Right ventricle myocardium inferior (tissue), 1 donor: Measurements from ENCODE around the gene SFSWAP. TPM values are rescaled to one million over a fixed set of nuclear protein-coding genes. Genes with fewer than 3 reads are reported as not detected.
"Not testable (repeated sequence)": the region's sequence is repeated elsewhere in the genome, so short reads cannot be mapped to it uniquely, and the experiment has no call there.

Experiments used
- ATAC-seq: fragments of 200-7000 bp; cut with Tn5 transposase; one replicate; pipeline ENCODE4 v1.9.1; 2020; ENCODE audit warnings: mild to moderate bottlenecking, moderate library complexity
- DNase-seq: peaks from one replicate; pipeline ENCODE4 v3.0.0; 2021; ENCODE audit errors: missing footprints
- intact Hi-C: fragments of 100-400 bp; cut with DNase I; formaldehyde crosslinking; loops from one replicate; pipeline ENCODE4 v1.11.0; 2022
- total RNA-seq: library from RNA; stranded (reverse); fragmentation: NEBNext Ultra II Directional; extraction: Animal tissue kit (Norgen Biotek cat#: 25700); gene quantifications from one replicate; pipeline ENCODE4 v1.2.1, GENCODE V29; 2021
- donor health status: DM: no; HTN: yes; CAD: no; lungs with severe emphysema.

Gene SFSWAP
- total RNA-seq, 1 donor from 2014 or later = 19.4 TPM

GRCh38 chr12:131794573-131794972, 83.7 kb downstream of the SFSWAP start:
- no peak for DNase-seq
- intact Hi-C loops = no loop called here
- no peak for ATAC-seq

GRCh38 chr12:131795064-131795463, 84.2 kb downstream of the SFSWAP start:
- ATAC-seq = no peak
- intact Hi-C loops = no loop called here
- no peak for DNase-seq

- DNase-seq (no peak), ATAC-seq (no peak)
- intact Hi-C loops = no loop called here
These were observed 85.0 kb downstream of the SFSWAP start for GRCh38 chr12:131795690-131796410.

GRCh38 chr12:131796411-131796736, 85.5 kb downstream of the SFSWAP start:
- ATAC-seq (no peak), DNase-seq (no peak)
- intact Hi-C loops = no loop called here

GRCh38 chr12:131796754-131797587, 86.1 kb downstream of the SFSWAP start:
- ATAC-seq (no peak), DNase-seq (no peak)
- intact Hi-C loops = no loop called here

- no peak for DNase-seq
- ATAC-seq = no peak
- intact Hi-C loops = no loop called here
These were observed 86.7 kb downstream of the SFSWAP start for GRCh38 chr12:131797588-131797934.

- DNase-seq = no peak
- ATAC-seq = no peak
- intact Hi-C loops = no loop called here
These were observed 88.3 kb downstream of the SFSWAP start for GRCh38 chr12:131799195-131799594.

GRCh38 chr12:131799828-131800593, 89.1 kb downstream of the SFSWAP start:
- DNase-seq (no peak), ATAC-seq (no peak)
- intact Hi-C loops = no loop called here

- intact Hi-C loops = no loop called here
- ATAC-seq (no peak), DNase-seq (no peak)
These were observed 89.8 kb downstream of the SFSWAP start for GRCh38 chr12:131800594-131801135.

- intact Hi-C loops = no loop called here
- no peak for ATAC-seq
- no peak for DNase-seq
These were observed 90.5 kb downstream of the SFSWAP start for GRCh38 chr12:131801254-131801866.

- intact Hi-C loops = no loop called here
- DNase-seq (no peak), ATAC-seq (no peak)
These were observed 93.2 kb downstream of the SFSWAP start for GRCh38 chr12:131803961-131804521.

- DNase-seq (no peak), ATAC-seq (no peak)
- intact Hi-C loops = no loop called here
These were observed 94.5 kb downstream of the SFSWAP start for GRCh38 chr12:131805421-131805820.

- intact Hi-C loops = no loop called here
- no peak for ATAC-seq
- DNase-seq = no peak
These were observed 95.8 kb downstream of the SFSWAP start for GRCh38 chr12:131806674-131807073.

- DNase-seq (no peak), ATAC-seq (peak; percentile 67)
- intact Hi-C loops = no loop called here
These were observed 98.0 kb downstream of the SFSWAP start for GRCh38 chr12:131808744-131809371.

- DNase-seq, intact Hi-C loops, ATAC-seq: not testable (repeated sequence)
These were observed 98.8 kb downstream of the SFSWAP start for GRCh38 chr12:131809476-131810254.

GRCh38 chr12:131810726-131811125, 99.8 kb downstream of the SFSWAP start:
- intact Hi-C loops = no loop called here
- DNase-seq = no peak
- ATAC-seq = no peak

- ATAC-seq (no peak), DNase-seq (no peak)
- intact Hi-C loops = no loop called here
These were observed 104.2 kb downstream of the SFSWAP start for GRCh38 chr12:131815131-131815530.

GRCh38 chr12:131816495-131816894, 105.6 kb downstream of the SFSWAP start:
- intact Hi-C loops = no loop called here
- DNase-seq (peak; percentile 13), ATAC-seq (no peak)
